ENCODE data around the gene C2orf92. TPM values are rescaled to one million over a fixed set of nuclear protein-coding genes. Genes with fewer than 3 reads are reported as not detected.
A peak's percentile ranks its signal among the peaks of the same experiment; 100 is the strongest.
"Not testable (repeated sequence)": the region's sequence is repeated elsewhere in the genome, so short reads cannot be mapped to it uniquely, and the experiment has no call there.

The C2orf92 gene
- polyA plus RNA-seq, 2 of the 4 experiments (the other 2 are of a cell fraction): 1.1 to 2.7 TPM

GRCh38 chr2:97677480-97677879 is 8.0 kb downstream of the C2orf92 start:
- no peak for ATAC-seq
- POLR2A ChIA-PET: interaction anchor here (0.6 kb wide), 1 partner anchor 32 kb away, joined by 3 read pairs; the partner anchor contains the start of gene COX5B
- Histone ChIP-seq H3K4me2 (no peak overlapping the region), H3K27ac (no peak overlapping the region), H3K9me3 (no peaks in the 10 kb centered on the region; the same call in 2 of the 3 replicates), H3K4me3 (no peak overlapping the region), H3K4me1 (no peaks in the 10 kb centered on the region)
- no peak for DNase-seq (ENCODE audit: low read depth in 1 of 2, low spot score in 1 of 2)
- WGBS (ENCODE audit: missing lambda C conversion rate): 71% methylated on average over 2 of the region's 2 CpGs
- CTCF ChIA-PET: interaction anchor here (1.0 to 3.6 kb wide), 3 partner anchors 19 to 87 kb away, joined by 3 to 19 read pairs (median 4); no protein-coding TSS in a partner anchor
- no peak for FAIRE-seq
- no peak for TF ChIP-seq HOXB5 (CRISPR knock-in tag; IDR thresholded peaks at IDR 0.05)
- no peak for TF ChIP-seq MAX (IDR thresholded peaks at IDR 0.05)
- no peak for TF ChIP-seq MAZ (IDR thresholded peaks at IDR 0.05; ENCODE audit: borderline replicate concordance, low read depth, low read length)
- TF ChIP-seq FOSB (CRISPR knock-in tag; IDR thresholded peaks at IDR 0.05): no peak
- no peak for TF ChIP-seq SMC3 (IDR thresholded peaks at IDR 0.05)
- TF ChIP-seq USF2 (IDR thresholded peaks at IDR 0.05): no peak
- no peak for TF ChIP-seq JUN (IDR thresholded peaks at IDR 0.05)
- TF ChIP-seq MYC (IDR thresholded peaks at IDR 0.05; ENCODE audit: borderline replicate concordance, low read length): no peak
- TF ChIP-seq NR3C1 (IDR thresholded peaks at IDR 0.05): no peak
- no peak for TF ChIP-seq HMGXB4 (CRISPR knock-in tag; IDR thresholded peaks at IDR 0.05; ENCODE audit: borderline replicate concordance)
- TF ChIP-seq HES2 (IDR thresholded peaks at IDR 0.05): no peak
- no peak for TF ChIP-seq CHD2 (IDR thresholded peaks at IDR 0.05; ENCODE audit: low read length, partially characterized antibody)
- TF ChIP-seq ELK1 (IDR thresholded peaks at IDR 0.05; ENCODE audit: low read depth, low read length): no peak
- no peak for TF ChIP-seq ZC3H11A (IDR thresholded peaks at IDR 0.05)

GRCh38 chr2:97678298-97678697 is 8.8 kb downstream of the C2orf92 start:
- 100% methylated on average over 1 of the region's 1 CpG for WGBS (ENCODE audit: missing lambda C conversion rate)
- H3K27ac ChIP-seq: no peak overlapping the region

GRCh38 chr2:97687235-97687634 is 17.7 kb downstream of the C2orf92 start:
- WGBS (ENCODE audit: missing lambda C conversion rate): 84% methylated on average over 2 of the region's 3 CpGs
- POLR2A ChIA-PET: not testable (repeated sequence)

More at GRCh38 chr2:97678298-97678697, 8.8 kb downstream of the C2orf92 start:
- CTCF ChIA-PET: interaction anchor here (1.5 kb wide), 1 partner anchor 13 kb away, joined by 4 read pairs; no protein-coding TSS in a partner anchor
- Histone ChIP-seq H3K4me2 (no peak overlapping the region), H3K9me3 (no peaks in the 10 kb centered on the region; the same call in 2 of the 3 replicates), H3K4me3 (no peak overlapping the region), H3K4me1 (no peaks in the 10 kb centered on the region)
- ATAC-seq: no peak
- DNase-seq (ENCODE audit: low read depth in 1 of 2, low spot score in 1 of 2): no peak
- TF ChIP-seq HOXA7 (CRISPR knock-in tag; IDR thresholded peaks at IDR 0.05) (no peak), NFE2L2 (conservative IDR thresholded peaks at IDR 0.05; ENCODE audit: low read length) (peak; percentile 78), MAFK (IDR thresholded peaks at IDR 0.05; ENCODE audit: partially characterized antibody) (peak; percentile 84)
- no peak for FAIRE-seq
- POLR2A ChIA-PET: no interaction called here

More at GRCh38 chr2:97687235-97687634, 17.7 kb downstream of the C2orf92 start:
- H3K4me3 ChIP-seq; H3K4me1 ChIP-seq; CTCF ChIA-PET; H3K27ac ChIP-seq; H3K4me2 ChIP-seq; FAIRE-seq; ATAC-seq; H3K9me3 ChIP-seq; DNase-seq (ENCODE audit: low read depth in 1 of 2, low spot score in 1 of 2): not testable (repeated sequence)
